GM23248 (cell line): ENCODE results near the gene CALCOCO2.

ENCODE experiments used
- EZH2 ChIP-seq: fragments of 200-600 bp; sonication (generic); IDR thresholded peaks from 2 replicates; pipeline ENCODE4 v1.6.1; 2018; ENCODE audit warnings: antibody characterized with exemption, mild to moderate bottlenecking; ENCODE audit not compliant: insufficient read depth, poor library complexity, severe bottlenecking
- EZH2phosphoT487 ChIP-seq: fragments of 200-600 bp; sonication (generic); IDR thresholded peaks from 2 replicates; pipeline ENCODE4 v1.6.1; 2018; ENCODE audit warnings: antibody characterized with exemption, moderate library complexity, mild to moderate bottlenecking, low read depth; ENCODE audit not compliant: insufficient read depth

DNA sequence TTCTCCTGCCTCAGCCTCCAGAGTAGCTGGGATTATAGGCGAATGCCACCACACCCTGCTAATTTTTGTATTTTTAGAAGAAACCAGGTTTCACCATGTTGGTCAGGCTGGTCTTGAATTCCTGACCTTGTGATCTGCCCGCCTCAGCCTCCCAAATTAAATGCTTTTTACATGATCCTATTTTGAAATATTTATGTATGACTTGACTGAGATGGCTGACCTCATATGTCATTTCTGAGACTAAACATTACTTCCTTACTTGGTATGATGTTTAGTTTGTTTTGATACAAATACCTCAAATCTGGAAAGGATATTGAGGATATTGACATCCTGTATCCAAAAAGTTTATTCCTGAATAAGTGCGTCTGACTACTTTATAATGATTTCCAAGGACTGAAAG lies 11.9 kb downstream of the CALCOCO2 start:
- TF ChIP-seq EZH2 (no peak), EZH2phosphoT487 (no peak)
